GM21737 (cell line): Measurements from ENCODE around the gene SLC6A6.

Experiments
- ATAC-seq: cut with Tn5 transposase; IDR thresholded peaks from one replicate; pipeline ENCODE4 v1.9.1; 2021; ENCODE audit warnings: mild to moderate bottlenecking, moderate library complexity; ENCODE audit not compliant: unreplicated experiment

Gene SLC6A6

GRCh38 chr3:14517601-14518431 lies 115.4 kb downstream of the SLC6A6 start:
- no peak for ATAC-seq

- ATAC-seq = no peak
Measured at GRCh38 chr3:14518432-14518802, 116.0 kb downstream of the SLC6A6 start.

GRCh38 chr3:14518893-14519292 lies 116.5 kb downstream of the SLC6A6 start:
- no peak for ATAC-seq

- no peak for ATAC-seq
Measured at GRCh38 chr3:14519406-14519805, 117.0 kb downstream of the SLC6A6 start.

GRCh38 chr3:14520149-14520548 lies 117.7 kb downstream of the SLC6A6 start:
- no peak for ATAC-seq

GRCh38 chr3:14520967-14521366 lies 118.6 kb downstream of the SLC6A6 start:
- no peak for ATAC-seq

GRCh38 chr3:14521611-14522010 lies 119.2 kb downstream of the SLC6A6 start:
- no peak for ATAC-seq

GRCh38 chr3:14522129-14522691 lies 119.8 kb downstream of the SLC6A6 start:
- ATAC-seq = no peak

- ATAC-seq = no peak
Measured at GRCh38 chr3:14522768-14523167, 120.4 kb downstream of the SLC6A6 start.

- ATAC-seq = no peak
Measured at GRCh38 chr3:14523792-14524191, 121.4 kb downstream of the SLC6A6 start.

GRCh38 chr3:14524311-14524711 lies 121.9 kb downstream of the SLC6A6 start:
- no peak for ATAC-seq

GRCh38 chr3:14524920-14525660 lies 122.7 kb downstream of the SLC6A6 start:
- no peak for ATAC-seq

- no peak for ATAC-seq
Measured at GRCh38 chr3:14525685-14526631, 123.6 kb downstream of the SLC6A6 start.

- ATAC-seq = no peak
Measured at GRCh38 chr3:14528081-14528480, 125.7 kb downstream of the SLC6A6 start.

- no peak for ATAC-seq
Measured at GRCh38 chr3:14531856-14532395, 129.5 kb downstream of the SLC6A6 start.

- no peak for ATAC-seq
Measured at GRCh38 chr3:14532691-14533456, 130.5 kb downstream of the SLC6A6 start.

GRCh38 chr3:14533457-14533958 lies 131.1 kb downstream of the SLC6A6 start:
- no peak for ATAC-seq

GRCh38 chr3:14534516-14535191 lies 132.2 kb downstream of the SLC6A6 start:
- ATAC-seq = no peak

- ATAC-seq = no peak
Measured at GRCh38 chr3:14535616-14536015, 133.2 kb downstream of the SLC6A6 start.
